ENCODE results near the gene TAS1R3. TPM values are rescaled to one million over a fixed set of nuclear protein-coding genes. Genes with fewer than 3 reads are reported as not detected.

TAS1R3 gene
- total RNA-seq, 1 experiment from 2014 or later: 0.07 TPM

- H3K4me2 ChIP-seq (ENCODE audit: low read length): no peak overlapping the region
- DNase-seq (ENCODE audit: low read depth, low spot score) (no peak), ATAC-seq (peak; percentile 52)
- no peak overlapping the region for H3K4me3 ChIP-seq (replicated peaks in 1 of 2; ENCODE audit: low read depth in 1 of 2, low read length in 2 of 2)
- H4K20me1 ChIP-seq (ENCODE audit: insufficient read depth): no peaks in the 10 kb centered on the region
- CTCF ChIA-PET: interaction anchor here (1.0 to 1.6 kb wide), 2 partner anchors 9 kb away, joined by 3 to 6 read pairs; no protein-coding TSS in a partner anchor
- H3K9ac ChIP-seq (ENCODE audit: low read length): no peak overlapping the region
- POLR2A ChIA-PET: no interaction called here
- no peaks in the 10 kb centered on the region for H3K27me3 ChIP-seq (ENCODE audit: insufficient read depth, low read length)
- BruUV-seq (replicated peaks): no TSS peak
- RAD21 ChIA-PET (ENCODE audit: low non-redundant PET in 1 of 2, low total read pairs in 2 of 2, uncharacterized antibody in 2 of 2, unreplicated experiment in 2 of 2): no interaction called here
- no peaks in the 10 kb centered on the region for H3K9me2 ChIP-seq (ENCODE audit: insufficient read depth)
- no peak overlapping the region for H2AFZ ChIP-seq (ENCODE audit: low read depth, low read length, poor library complexity, severe bottlenecking)
- TF ChIP-seq ZFX (IDR thresholded peaks at IDR 0.05) (no peak), EZH2phosphoT487 (IDR thresholded peaks at IDR 0.05; ENCODE audit: borderline replicate concordance) (no peak), FOSL1 (IDR thresholded peaks at IDR 0.05; ENCODE audit: low read depth) (no peak), CTCF (IDR thresholded peaks at IDR 0.05 in 2 of 3, conservative IDR thresholded peaks at IDR 0.05 in 1 of 3; ENCODE audit: borderline replicate concordance in 1 of 3, insufficient read depth in 1 of 3, low read depth in 2 of 3, low read length in 2 of 3) (peak in 2 of 3 experiments; percentile 46 to 47; a peak in 3 of 6 replicates), POLR2AphosphoS5 (IDR thresholded peaks at IDR 0.05; ENCODE audit: low read depth, low read length) (no peak)
- H3K36me3 ChIP-seq (ENCODE audit: control insufficient read depth in 1 of 2, insufficient read depth in 2 of 2, low read length in 2 of 2): no peaks in the 10 kb centered on the region
- H3K9me3 ChIP-seq (ENCODE audit: control insufficient read depth in 1 of 2, insufficient read depth in 1 of 2, low read depth in 1 of 2, low read length in 2 of 2): no peaks in the 10 kb centered on the region
- no peak overlapping the region for H3K27ac ChIP-seq (ENCODE audit: low read depth, low read length)
- H3K4me1 ChIP-seq (ENCODE audit: control insufficient read depth in 1 of 2, insufficient read depth in 2 of 2, low read length in 2 of 2): peaks cover 9 to 21% of the 10 kb centered on the region in 2 experiments
- no peaks in the 10 kb centered on the region for H3K79me2 ChIP-seq (ENCODE audit: insufficient read depth, low read length)
- intact Hi-C loops (cut with micrococcal nuclease): no loop called here
These were observed 31.3 kb upstream of the TAS1R3 start for GRCh38 chr1:1299686-1300351.

DNA sequence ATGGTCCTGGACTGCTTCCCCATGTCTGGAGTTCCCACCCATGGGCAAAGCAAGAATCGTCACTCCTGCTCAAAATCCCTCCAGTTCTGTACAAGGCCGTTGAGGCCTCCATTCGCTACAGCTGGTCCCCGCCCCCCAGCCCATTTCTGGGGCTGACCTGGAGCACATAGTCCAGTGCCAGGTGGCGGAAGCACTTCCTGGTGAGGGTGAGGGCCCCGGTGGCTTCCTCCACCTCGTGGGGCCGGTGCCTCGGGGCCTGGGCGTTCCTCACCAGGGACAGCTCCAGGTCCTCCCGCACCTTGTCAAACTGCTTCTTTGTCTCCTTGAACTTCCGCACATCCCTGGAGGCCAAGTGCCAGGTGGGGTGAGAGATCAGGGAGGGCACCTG, 30.7 kb upstream of the TAS1R3 start:
- Histone ChIP-seq H3K27me3 (ENCODE audit: insufficient read depth, low read length) (no peaks in the 10 kb centered on the region), H3K9me2 (ENCODE audit: insufficient read depth) (no peaks in the 10 kb centered on the region), H3K4me1 (ENCODE audit: control insufficient read depth in 1 of 2, insufficient read depth in 2 of 2, low read length in 2 of 2) (peaks cover 14 to 27% of the 10 kb centered on the region in 2 experiments), H4K20me1 (ENCODE audit: insufficient read depth) (no peaks in the 10 kb centered on the region), H3K9ac (ENCODE audit: low read length) (no peak overlapping the region), H3K36me3 (ENCODE audit: control insufficient read depth in 1 of 2, insufficient read depth in 2 of 2, low read length in 2 of 2) (no peaks in the 10 kb centered on the region), H3K27ac (ENCODE audit: low read depth, low read length) (no peak overlapping the region), H3K9me3 (ENCODE audit: control insufficient read depth in 1 of 2, insufficient read depth in 1 of 2, low read depth in 1 of 2, low read length in 2 of 2) (no peaks in the 10 kb centered on the region), H3K4me2 (ENCODE audit: low read length) (no peak overlapping the region), H3K4me3 (replicated peaks in 1 of 2; ENCODE audit: low read depth in 1 of 2, low read length in 2 of 2) (no peak overlapping the region), H2AFZ (ENCODE audit: low read depth, low read length, poor library complexity, severe bottlenecking) (no peak overlapping the region), H3K79me2 (ENCODE audit: insufficient read depth, low read length) (no peaks in the 10 kb centered on the region)
- ChIA-PET POLR2A (no interaction called here), CTCF (interaction anchor here (1.0 to 1.6 kb wide), 3 partner anchors 9 to 10 kb away, joined by 3 to 6 read pairs (median 3); no protein-coding TSS in a partner anchor), RAD21 (ENCODE audit: low non-redundant PET in 1 of 2, low total read pairs in 2 of 2, uncharacterized antibody in 2 of 2, unreplicated experiment in 2 of 2) (interaction anchor here in 1 of 2 experiments (0.7 kb wide), 1 partner anchor 10 kb away, joined by 5 read pairs; no protein-coding TSS in a partner anchor)
- no peak for ATAC-seq
- no TSS peak for BruUV-seq (replicated peaks)
- intact Hi-C loops (cut with micrococcal nuclease): no loop called here
- no peak for DNase-seq (ENCODE audit: low read depth, low spot score)
- TF ChIP-seq YY1 (IDR thresholded peaks at IDR 0.05; ENCODE audit: extremely low read depth, insufficient replicate concordance, low read depth, low read length): no peak
- TF ChIP-seq CTCF (IDR thresholded peaks at IDR 0.05 in 2 of 3, conservative IDR thresholded peaks at IDR 0.05 in 1 of 3; ENCODE audit: borderline replicate concordance in 1 of 3, insufficient read depth in 1 of 3, low read depth in 2 of 3, low read length in 2 of 3): 0 out of 6 replicates have a peak, but pooled peaks of 1 of the 3 experiments have one; percentile 7

Data from HCT116 (cell line).